Uterus (tissue), 2 donors: ENCODE measurements around the gene UMODL1.

Source experiments
- CTCF ChIP-seq, 4 experiments: fragments of 200-600 bp in 2 of 4; fragments of 450-650 bp in 2 of 4; sonication (generic) in 2 of 4; IDR thresholded peaks; one replicate each; pipeline ENCODE4 v1.5.1; 2016 to 2019; ENCODE audit warnings: antibody characterized with exemption in 4 of 4, mild to moderate bottlenecking in 2 of 4, moderate library complexity in 1 of 4
- POLR2A ChIP-seq, 2 donors: fragments of 450-650 bp; IDR thresholded peaks; one replicate each; pipeline ENCODE4 v1.6.1; 2016; ENCODE audit warnings: antibody characterized with exemption in 2 of 2, mild to moderate bottlenecking in 1 of 2, moderate library complexity in 1 of 2

DNA sequence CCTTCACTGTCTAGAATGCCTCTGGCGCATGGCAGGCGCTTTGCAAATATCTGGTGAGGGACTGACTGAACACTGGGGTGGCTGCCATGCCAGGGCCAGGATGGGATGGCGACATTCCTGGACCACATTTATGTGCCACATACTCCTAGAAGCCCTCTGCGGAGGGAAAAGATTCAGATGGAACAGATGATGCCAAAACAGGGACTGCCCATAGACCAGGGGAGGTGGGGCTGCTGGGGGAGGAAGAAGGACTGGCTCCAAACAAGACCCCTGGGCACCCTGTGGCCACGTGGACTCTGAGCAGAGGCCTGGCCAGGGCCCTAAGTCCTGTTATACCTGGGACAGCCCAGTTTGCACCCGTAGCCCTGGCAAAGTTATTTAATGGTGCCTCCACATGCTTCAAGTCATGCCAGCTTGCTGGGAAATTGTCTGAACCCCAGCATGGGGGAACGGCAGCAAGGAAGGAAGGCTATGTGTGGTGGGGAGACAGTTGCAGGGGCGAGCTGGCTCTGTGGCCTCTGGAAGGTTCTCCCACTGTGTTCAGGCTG, 44.1 kb downstream of the UMODL1 start:
- no peak for TF ChIP-seq POLR2A (IDR thresholded peaks at IDR 0.05)
- no peak for TF ChIP-seq CTCF (IDR thresholded peaks at IDR 0.05)
